ENCODE data around the gene DPM3.

Gene DPM3

GRCh38 chr1:155134322-155134721 lies 6.0 kb downstream of the DPM3 start:
- peaks cover 7% of the 10 kb centered on the region for H3K36me3 Mint-ChIP-seq (ENCODE audit: insufficient read depth)
- ATAC-seq (replicated peaks; ENCODE audit: extremely low read depth, poor library complexity, severe bottlenecking) (no peak), DNase-seq (ENCODE audit: low spot score in 2 of 2) (no peak)
- H3K4me3 Mint-ChIP-seq, result peak overlapping the region; percentile 99
- H3K9me3 Mint-ChIP-seq, result no peaks in the 10 kb centered on the region
- H3K27ac Mint-ChIP-seq (ENCODE audit: low read depth), result peak overlapping the region; percentile 100
- H3K27me3 Mint-ChIP-seq, result peaks cover 17% of the 10 kb centered on the region
- peaks cover 33% of the 10 kb centered on the region for H3K4me1 Mint-ChIP-seq

DNA sequence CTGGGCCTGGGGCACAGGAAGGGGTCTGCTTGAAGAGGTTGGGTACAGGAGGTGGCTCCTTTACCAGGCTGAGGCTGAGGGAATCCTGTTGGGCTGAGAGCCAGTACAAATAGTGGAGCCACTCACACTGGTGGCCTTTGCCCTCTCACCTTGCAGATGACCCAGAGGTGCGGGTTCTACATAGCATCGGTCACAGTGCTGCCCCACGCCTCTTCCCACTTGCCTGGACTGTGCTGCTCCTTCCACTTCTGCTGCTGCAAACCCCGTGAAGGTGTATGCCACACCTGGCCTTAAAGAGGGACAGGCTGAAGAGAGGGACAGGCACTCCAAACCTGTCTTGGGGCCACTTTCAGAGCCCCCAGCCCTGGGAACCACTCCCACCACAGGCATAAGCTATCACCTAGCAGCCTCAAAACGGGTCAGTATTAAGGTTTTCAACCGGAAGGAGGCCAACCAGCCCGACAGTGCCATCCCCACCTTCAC lies 6.5 kb downstream of the DPM3 start:
- H3K27ac Mint-ChIP-seq (ENCODE audit: low read depth), result no peak overlapping the region
- ATAC-seq (replicated peaks; ENCODE audit: extremely low read depth, poor library complexity, severe bottlenecking), result no peak
- peaks cover 36% of the 10 kb centered on the region for H3K4me1 Mint-ChIP-seq
- peaks cover 7% of the 10 kb centered on the region for H3K36me3 Mint-ChIP-seq (ENCODE audit: insufficient read depth)
- peak overlapping the region; percentile 99 for H3K4me3 Mint-ChIP-seq
- no peaks in the 10 kb centered on the region for H3K9me3 Mint-ChIP-seq
- DNase-seq (ENCODE audit: low spot score in 2 of 2), result no peak
- H3K27me3 Mint-ChIP-seq, result peaks cover 22% of the 10 kb centered on the region

GRCh38 chr1:155131856-155132255 lies 8.5 kb downstream of the DPM3 start:
- H3K4me1 Mint-ChIP-seq, result peaks cover 41% of the 10 kb centered on the region
- DNase-seq (ENCODE audit: low spot score in 2 of 2) (no peak), ATAC-seq (replicated peaks; ENCODE audit: extremely low read depth, poor library complexity, severe bottlenecking) (no peak)
- peaks cover 7% of the 10 kb centered on the region for H3K36me3 Mint-ChIP-seq (ENCODE audit: insufficient read depth)
- H3K27me3 Mint-ChIP-seq, result peaks cover 38% of the 10 kb centered on the region
- H3K27ac Mint-ChIP-seq (ENCODE audit: low read depth), result no peak overlapping the region
- H3K9me3 Mint-ChIP-seq, result no peaks in the 10 kb centered on the region
- H3K4me3 Mint-ChIP-seq, result no peak overlapping the region

- no peak overlapping the region for H3K4me3 Mint-ChIP-seq
- H3K4me1 Mint-ChIP-seq, result peaks cover 40% of the 10 kb centered on the region
These were observed 9.0 kb downstream of the DPM3 start for GRCh38 chr1:155131285-155131684.

DNA sequence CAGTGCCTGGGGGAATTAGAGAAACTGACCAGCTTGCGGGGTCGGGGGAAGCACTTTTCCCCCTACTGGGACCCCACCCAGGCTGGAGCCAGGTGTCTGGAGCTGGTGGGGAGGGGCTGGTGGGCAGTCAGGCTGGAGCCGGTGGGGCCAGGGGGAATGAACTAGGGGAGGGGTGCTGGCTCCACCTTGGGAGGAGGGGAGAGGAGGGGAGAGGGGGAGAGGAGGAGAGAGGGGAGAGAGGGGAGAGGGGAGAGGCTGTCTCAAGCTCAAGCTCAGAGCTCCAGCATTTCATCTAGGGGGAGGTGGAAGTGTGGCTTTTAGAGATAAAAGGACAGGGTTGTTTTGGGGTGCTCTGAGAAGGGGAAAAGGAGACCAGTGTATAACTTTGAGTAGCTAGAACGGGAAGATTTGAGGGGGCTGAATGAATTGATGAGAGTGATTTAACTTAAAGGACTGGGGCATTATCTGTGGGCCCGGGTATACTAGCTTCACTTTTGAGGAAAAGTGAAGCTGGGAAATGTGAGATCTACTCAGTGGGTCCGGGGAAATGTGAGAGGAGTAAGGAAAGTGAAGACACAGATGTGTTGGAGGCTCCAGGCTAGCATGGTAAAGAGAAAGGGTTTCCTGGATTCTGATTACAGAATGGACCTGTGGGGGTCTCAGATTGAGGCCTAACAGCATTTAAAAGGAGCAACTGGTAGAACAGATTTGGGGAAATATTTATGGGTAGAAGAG lies 9.9 kb downstream of the DPM3 start:
- peaks cover 44% of the 10 kb centered on the region for H3K27me3 Mint-ChIP-seq
- no peak overlapping the region for H3K27ac Mint-ChIP-seq (ENCODE audit: low read depth)
- DNase-seq (ENCODE audit: low spot score in 2 of 2), result no peak
- peaks cover 1% of the 10 kb centered on the region for H3K36me3 Mint-ChIP-seq (ENCODE audit: insufficient read depth)
- no peak for ATAC-seq (replicated peaks; ENCODE audit: extremely low read depth, poor library complexity, severe bottlenecking)
- H3K4me1 Mint-ChIP-seq, result peaks cover 33% of the 10 kb centered on the region
- H3K9me3 Mint-ChIP-seq, result no peaks in the 10 kb centered on the region
- no peak overlapping the region for H3K4me3 Mint-ChIP-seq

More at GRCh38 chr1:155131285-155131684, 9.0 kb downstream of the DPM3 start:
- peaks cover 44% of the 10 kb centered on the region for H3K27me3 Mint-ChIP-seq
- H3K27ac Mint-ChIP-seq (ENCODE audit: low read depth), result no peak overlapping the region
- ATAC-seq (replicated peaks; ENCODE audit: extremely low read depth, poor library complexity, severe bottlenecking), result no peak
- H3K9me3 Mint-ChIP-seq, result no peaks in the 10 kb centered on the region
- H3K36me3 Mint-ChIP-seq (ENCODE audit: insufficient read depth), result peaks cover 7% of the 10 kb centered on the region
- no peak for DNase-seq (ENCODE audit: low spot score in 2 of 2)

GRCh38 chr1:155128755-155129473 lies 11.4 kb downstream of the DPM3 start:
- no peak overlapping the region for H3K27ac Mint-ChIP-seq (ENCODE audit: low read depth)
- peaks cover 44% of the 10 kb centered on the region for H3K27me3 Mint-ChIP-seq
- H3K4me1 Mint-ChIP-seq, result peaks cover 24% of the 10 kb centered on the region
- H3K4me3 Mint-ChIP-seq, result peak overlapping the region; percentile 81
- no peaks in the 10 kb centered on the region for H3K36me3 Mint-ChIP-seq (ENCODE audit: insufficient read depth)
- no peaks in the 10 kb centered on the region for H3K9me3 Mint-ChIP-seq
- ATAC-seq (replicated peaks; ENCODE audit: extremely low read depth, poor library complexity, severe bottlenecking) (no peak), DNase-seq (ENCODE audit: low spot score in 2 of 2) (no peak)

- no peaks in the 10 kb centered on the region for H3K9me3 Mint-ChIP-seq
- H3K27me3 Mint-ChIP-seq, result peaks cover 44% of the 10 kb centered on the region
- H3K27ac Mint-ChIP-seq (ENCODE audit: low read depth), result peak overlapping the region; percentile 13
- H3K4me3 Mint-ChIP-seq, result peak overlapping the region; percentile 81
- ATAC-seq (replicated peaks; ENCODE audit: extremely low read depth, poor library complexity, severe bottlenecking), result no peak
- no peak for DNase-seq (ENCODE audit: low spot score in 2 of 2)
- peaks cover 24% of the 10 kb centered on the region for H3K4me1 Mint-ChIP-seq
- no peaks in the 10 kb centered on the region for H3K36me3 Mint-ChIP-seq (ENCODE audit: insufficient read depth)
These were observed 12.2 kb downstream of the DPM3 start for GRCh38 chr1:155127967-155128754.

DNA sequence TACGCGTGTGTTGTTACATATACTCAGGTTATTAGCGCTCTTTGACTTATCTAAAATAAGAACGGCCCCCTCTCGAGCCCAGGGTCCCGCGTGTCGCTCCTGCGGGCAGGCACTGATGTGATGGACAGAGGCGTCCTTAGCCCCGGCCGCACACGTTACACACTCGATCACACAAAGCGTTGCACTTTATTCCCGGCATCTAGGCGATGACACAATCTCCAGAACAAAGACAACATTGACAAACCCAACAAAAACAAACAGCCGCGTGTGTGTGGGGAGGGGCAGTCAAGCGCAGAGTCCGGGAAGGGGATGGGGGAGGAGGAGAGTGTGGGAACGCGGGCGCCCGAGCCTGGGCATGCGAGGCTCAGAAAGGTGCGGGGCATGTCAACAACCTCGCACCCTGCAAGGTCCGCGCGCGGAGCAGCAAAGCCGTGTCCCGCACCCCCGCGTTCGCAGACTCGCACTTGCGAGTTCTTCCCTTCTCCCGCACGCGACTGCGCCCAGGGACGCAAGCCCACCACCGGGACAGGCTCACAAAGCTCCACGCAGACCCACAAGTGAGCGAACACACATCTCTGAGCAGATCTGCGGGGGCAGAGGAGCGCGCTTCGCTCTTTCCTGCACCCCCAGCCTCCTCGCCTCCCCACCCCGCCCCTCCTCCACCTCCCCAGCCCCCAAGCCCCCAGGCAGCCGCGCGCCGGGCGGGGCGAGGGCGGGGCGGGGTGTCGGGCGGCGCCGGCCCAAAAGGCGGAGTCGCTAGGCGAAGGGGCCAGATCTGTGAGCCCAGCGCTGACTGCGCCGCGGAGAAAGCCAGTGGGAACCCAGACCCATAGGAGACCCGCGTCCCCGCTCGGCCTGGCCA lies 13.0 kb downstream of the DPM3 start, which contains the start of gene EFNA1:
EFNA1 (plus strand) TSS at position 772 of the 862 bp plus-strand sequence. CDS start 102 bp downstream, outside the sequence.
- Mint-ChIP-seq H3K9me3 (no peaks in the 10 kb centered on the region), H3K36me3 (ENCODE audit: insufficient read depth) (no peaks in the 10 kb centered on the region), H3K4me3 (peak within 1 kb of the TSS; percentile 81), H3K4me1 (peaks cover 24% of the 10 kb centered on the region), H3K27me3 (peaks cover 44% of the 10 kb centered on the region), H3K27ac (ENCODE audit: low read depth) (peak within 1 kb of the TSS; percentile 30)
- peak; percentile 22 for ATAC-seq (replicated peaks; ENCODE audit: extremely low read depth, poor library complexity, severe bottlenecking)
- DNase-seq (ENCODE audit: low spot score in 2 of 2), result no peak

DNA sequence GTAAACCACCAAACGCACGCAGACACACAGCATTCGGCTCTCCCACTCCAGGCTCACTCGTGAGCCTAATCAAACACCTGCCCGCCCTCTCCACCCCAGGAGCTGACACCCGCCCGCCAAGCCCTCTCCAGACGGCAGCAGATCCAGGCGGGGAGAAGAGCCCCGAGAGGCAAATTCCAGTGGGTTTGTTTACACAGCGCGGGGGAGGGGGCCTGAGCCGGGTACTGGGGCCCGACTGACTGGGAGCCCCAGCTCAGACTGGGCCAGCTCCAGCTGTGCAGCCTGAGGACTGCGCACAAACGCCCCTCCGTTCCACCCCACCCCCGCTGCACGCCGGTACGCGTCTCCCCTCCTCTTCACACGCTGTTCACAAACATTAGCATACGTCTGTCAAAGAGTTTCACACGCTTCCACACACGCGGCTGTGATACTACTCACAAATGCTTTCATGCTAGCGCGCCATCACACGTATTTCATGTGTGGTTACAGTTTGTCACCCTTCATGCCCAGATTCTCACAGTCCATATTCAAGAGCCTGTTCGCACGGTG lies 13.7 kb downstream of the DPM3 start:
- H3K36me3 Mint-ChIP-seq (ENCODE audit: insufficient read depth), result no peaks in the 10 kb centered on the region
- H3K27ac Mint-ChIP-seq (ENCODE audit: low read depth), result peak overlapping the region; percentile 30
- H3K9me3 Mint-ChIP-seq, result no peaks in the 10 kb centered on the region
- H3K4me1 Mint-ChIP-seq, result peaks cover 24% of the 10 kb centered on the region
- peak in 1 of 2 donors; percentile 50 for DNase-seq (ENCODE audit: low spot score in 2 of 2)
- peaks cover 44% of the 10 kb centered on the region for H3K27me3 Mint-ChIP-seq
- peak; percentile 93 for ATAC-seq (replicated peaks; ENCODE audit: extremely low read depth, poor library complexity, severe bottlenecking)
- H3K4me3 Mint-ChIP-seq, result peak overlapping the region; percentile 81

- DNase-seq (ENCODE audit: low spot score in 2 of 2), result no peak
- Mint-ChIP-seq H3K4me3 (peak overlapping the region; percentile 81), H3K36me3 (ENCODE audit: insufficient read depth) (no peaks in the 10 kb centered on the region), H3K9me3 (no peaks in the 10 kb centered on the region), H3K27me3 (peaks cover 41% of the 10 kb centered on the region), H3K27ac (ENCODE audit: low read depth) (no peak overlapping the region), H3K4me1 (peaks cover 24% of the 10 kb centered on the region)
- no peak for ATAC-seq (replicated peaks; ENCODE audit: extremely low read depth, poor library complexity, severe bottlenecking)
These were observed 14.3 kb downstream of the DPM3 start for GRCh38 chr1:155125946-155126555.

DNA sequence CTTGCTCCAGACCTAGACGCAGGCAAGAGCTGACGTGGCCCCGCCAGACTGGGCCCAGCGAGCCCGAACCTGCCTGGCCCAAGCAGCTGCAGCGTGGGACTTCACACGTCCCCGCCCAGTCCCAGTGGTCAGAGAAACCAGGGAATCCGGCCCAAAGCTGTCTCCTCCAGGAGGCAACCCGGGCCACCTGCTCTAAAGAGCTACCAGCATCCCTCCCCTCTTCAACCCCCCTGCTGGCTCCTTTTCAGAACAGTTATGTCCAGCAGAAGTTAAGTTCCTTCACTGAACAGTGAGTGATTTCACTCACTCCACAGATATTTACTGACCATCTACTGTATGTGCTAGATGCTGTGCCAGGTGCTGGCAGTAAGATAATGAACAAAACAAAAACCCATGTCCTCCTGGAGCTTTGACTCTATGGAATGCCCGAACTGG lies 14.8 kb downstream of the DPM3 start:
- H3K27ac Mint-ChIP-seq (ENCODE audit: low read depth), result no peak overlapping the region
- no peak for DNase-seq (ENCODE audit: low spot score in 2 of 2)
- no peak for ATAC-seq (replicated peaks; ENCODE audit: extremely low read depth, poor library complexity, severe bottlenecking)
- no peaks in the 10 kb centered on the region for H3K36me3 Mint-ChIP-seq (ENCODE audit: insufficient read depth)
- H3K4me3 Mint-ChIP-seq, result peak overlapping the region; percentile 32
- H3K27me3 Mint-ChIP-seq, result peaks cover 36% of the 10 kb centered on the region
- no peaks in the 10 kb centered on the region for H3K9me3 Mint-ChIP-seq
- H3K4me1 Mint-ChIP-seq, result peaks cover 24% of the 10 kb centered on the region

Data from central memory CD8-positive, alpha-beta T cell (primary cell).